ENCODE measurements around the gene TNFAIP8L3. TPM values are rescaled to one million over a fixed set of nuclear protein-coding genes. Genes with fewer than 3 reads are reported as not detected.
"Not testable (repeated sequence)": the region's sequence is repeated elsewhere in the genome, so short reads cannot be mapped to it uniquely, and the experiment has no call there.

Gene TNFAIP8L3
- total RNA-seq, result 0.31 to 0.75 TPM (median 0.61 TPM) in 3 replicates

GRCh38 chr15:51094606-51095569, at the start of gene TNFAIP8L3:
Gene TNFAIP8L3 (minus strand): TSS chr15:51094906. CDS start chr15:51094595, 311 bp downstream.
- Mint-ChIP-seq H3K9me3 (no peaks in the 10 kb centered on the region), H3K4me1 (peaks cover 6% of the 10 kb centered on the region), H3K4me3 (peak within 1 kb of the TSS; percentile 69), H3K27ac (no peak within 1 kb of the TSS), H3K36me3 (no peaks in the 10 kb centered on the region), H3K27me3 (ENCODE audit: low read depth) (peaks cover 93% of the 10 kb centered on the region)
- TF ChIP-seq, protein P1, sequence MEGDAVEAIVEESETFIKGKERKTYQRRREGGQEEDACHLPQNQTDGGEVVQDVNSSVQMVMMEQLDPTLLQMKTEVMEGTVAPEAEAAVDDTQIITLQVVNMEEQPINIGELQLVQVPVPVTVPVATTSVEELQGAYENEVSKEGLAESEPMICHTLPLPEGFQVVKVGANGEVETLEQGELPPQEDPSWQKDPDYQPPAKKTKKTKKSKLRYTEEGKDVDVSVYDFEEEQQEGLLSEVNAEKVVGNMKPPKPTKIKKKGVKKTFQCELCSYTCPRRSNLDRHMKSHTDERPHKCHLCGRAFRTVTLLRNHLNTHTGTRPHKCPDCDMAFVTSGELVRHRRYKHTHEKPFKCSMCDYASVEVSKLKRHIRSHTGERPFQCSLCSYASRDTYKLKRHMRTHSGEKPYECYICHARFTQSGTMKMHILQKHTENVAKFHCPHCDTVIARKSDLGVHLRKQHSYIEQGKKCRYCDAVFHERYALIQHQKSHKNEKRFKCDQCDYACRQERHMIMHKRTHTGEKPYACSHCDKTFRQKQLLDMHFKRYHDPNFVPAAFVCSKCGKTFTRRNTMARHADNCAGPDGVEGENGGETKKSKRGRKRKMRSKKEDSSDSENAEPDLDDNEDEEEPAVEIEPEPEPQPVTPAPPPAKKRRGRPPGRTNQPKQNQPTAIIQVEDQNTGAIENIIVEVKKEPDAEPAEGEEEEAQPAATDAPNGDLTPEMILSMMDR (IDR thresholded peaks at IDR 0.05; ENCODE audit: unreplicated experiment), result no peak
- DNase-seq (ENCODE audit: low spot score in 2 of 2, unreplicated experiment in 2 of 2), result peak in 1 of 2 experiments; percentile 42

GRCh38 chr15:51144021-51144532, 49.4 kb upstream of the TNFAIP8L3 start:
- H3K9me3 Mint-ChIP-seq, result peaks cover 17% of the 10 kb centered on the region
- DNase-seq (ENCODE audit: low spot score in 2 of 2, unreplicated experiment in 2 of 2), result no peak
- no peak overlapping the region for H3K4me3 Mint-ChIP-seq
- TF ChIP-seq, protein P1 (IDR thresholded peaks at IDR 0.05; ENCODE audit: unreplicated experiment), result no peak
- no peaks in the 10 kb centered on the region for H3K36me3 Mint-ChIP-seq
- peaks cover 2% of the 10 kb centered on the region for H3K27me3 Mint-ChIP-seq (ENCODE audit: low read depth)
- H3K4me1 Mint-ChIP-seq, result no peaks in the 10 kb centered on the region
- H3K27ac Mint-ChIP-seq, result no peak overlapping the region

DNA sequence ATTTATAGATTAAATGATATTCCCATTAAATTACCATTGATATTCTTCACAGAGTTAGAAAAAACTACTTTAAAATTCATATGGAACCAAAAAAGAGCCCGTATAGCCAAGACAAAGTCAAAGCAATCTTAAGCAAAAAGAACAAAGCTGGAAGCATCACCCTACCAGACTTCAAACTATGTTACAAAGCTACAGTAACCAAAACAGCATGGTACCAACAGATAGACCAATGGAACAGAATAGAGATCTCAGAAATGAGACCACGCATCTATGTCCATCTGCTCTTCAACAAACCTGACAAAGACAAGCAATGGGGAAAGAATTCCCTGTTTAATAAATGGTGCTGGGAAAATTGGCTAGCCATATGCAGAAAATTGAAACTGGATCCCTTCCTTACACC, 45.6 kb upstream of the TNFAIP8L3 start:
- H3K27ac Mint-ChIP-seq; H3K36me3 Mint-ChIP-seq; H3K4me3 Mint-ChIP-seq; H3K4me1 Mint-ChIP-seq; DNase-seq (ENCODE audit: low spot score in 2 of 2, unreplicated experiment in 2 of 2); H3K27me3 Mint-ChIP-seq (ENCODE audit: low read depth): not testable (repeated sequence)
- H3K9me3 Mint-ChIP-seq, result peaks cover 17% of the 10 kb centered on the region

GRCh38 chr15:51139091-51139490, 44.4 kb upstream of the TNFAIP8L3 start:
- no peaks in the 10 kb centered on the region for H3K4me1 Mint-ChIP-seq
- DNase-seq (ENCODE audit: low spot score in 2 of 2, unreplicated experiment in 2 of 2), result no peak
- H3K36me3 Mint-ChIP-seq, result no peaks in the 10 kb centered on the region
- TF ChIP-seq, protein P1 (IDR thresholded peaks at IDR 0.05; ENCODE audit: unreplicated experiment), result no peak
- peaks cover 17% of the 10 kb centered on the region for H3K9me3 Mint-ChIP-seq
- H3K4me3 Mint-ChIP-seq, result no peak overlapping the region
- H3K27ac Mint-ChIP-seq, result no peak overlapping the region
- H3K27me3 Mint-ChIP-seq (ENCODE audit: low read depth), result peaks cover 2% of the 10 kb centered on the region

GRCh38 chr15:51137880-51138430, 43.2 kb upstream of the TNFAIP8L3 start:
- Mint-ChIP-seq H3K4me3 (no peak overlapping the region), H3K27ac (no peak overlapping the region), H3K4me1 (no peaks in the 10 kb centered on the region), H3K36me3 (no peaks in the 10 kb centered on the region), H3K27me3 (ENCODE audit: low read depth) (peaks cover 2% of the 10 kb centered on the region), H3K9me3 (peaks cover 17% of the 10 kb centered on the region)
- no peak for DNase-seq (ENCODE audit: low spot score in 2 of 2, unreplicated experiment in 2 of 2)
- TF ChIP-seq, protein P1 (IDR thresholded peaks at IDR 0.05; ENCODE audit: unreplicated experiment), result no peak

DNA sequence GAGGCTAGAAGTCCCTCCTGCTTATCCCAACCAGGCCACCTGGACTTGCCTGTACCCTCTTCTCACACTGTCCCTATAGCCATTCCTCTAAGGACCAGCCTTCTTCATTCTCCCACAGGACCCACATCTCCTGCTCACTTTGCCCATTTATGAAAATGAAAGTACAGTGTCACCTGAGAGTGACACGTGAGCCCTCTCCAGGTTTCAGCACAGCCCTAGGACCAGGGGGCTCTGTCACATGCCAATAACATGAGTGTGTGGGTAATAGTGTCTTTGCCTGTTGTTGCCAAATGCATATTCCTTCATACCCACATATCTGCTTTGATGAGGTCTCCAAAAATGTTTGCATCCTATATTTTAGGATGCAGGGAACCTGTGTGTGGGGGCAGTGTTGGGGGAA, 42.3 kb upstream of the TNFAIP8L3 start:
- Mint-ChIP-seq H3K9me3 (peaks cover 17% of the 10 kb centered on the region), H3K4me3 (no peak overlapping the region), H3K27me3 (ENCODE audit: low read depth) (peaks cover 2% of the 10 kb centered on the region), H3K4me1 (no peaks in the 10 kb centered on the region), H3K27ac (no peak overlapping the region), H3K36me3 (no peaks in the 10 kb centered on the region)
- TF ChIP-seq, protein P1 (IDR thresholded peaks at IDR 0.05; ENCODE audit: unreplicated experiment), result no peak
- no peak for DNase-seq (ENCODE audit: low spot score in 2 of 2, unreplicated experiment in 2 of 2)
